PC-3 (cell line): ENCODE results near the gene NIN. TPM values are rescaled to one million over a fixed set of nuclear protein-coding genes. Genes with fewer than 3 reads are reported as not detected.

Experiments used
- ATAC-seq: fragments of 200-7000 bp; cut with Tn5 transposase; 2 replicates; pipeline ENCODE4 v1.9.1; 2020; ENCODE audit warnings: mild to moderate bottlenecking, moderate library complexity
- BruUV-seq: library from RNA; stranded (reverse); fragments of 400-500 nt; replicated peaks from 2 replicates; lab custom pipeline; 2021; lab: Mats Ljungman, UMichigan
- CTCF ChIA-PET: fragments of 300-600 bp; sonication (Branson Sonifier 250); formaldehyde crosslinking; loops from one replicate; lab custom pipeline; 2022; ENCODE audit warnings: antibody characterized with exemption; lab: Charles Lee
- POLR2A ChIA-PET: fragments of 300-600 bp; sonication (Branson Sonifier 250); formaldehyde crosslinking; loops from one replicate; lab custom pipeline; 2022; ENCODE audit warnings: antibody characterized with exemption; ENCODE audit not compliant: unreplicated experiment; lab: Charles Lee
- DNase-seq: peaks from one replicate; pipeline ENCODE4 v3.0.0-alpha.2; 2015
- H2AFZ ChIP-seq: fragments of 300-600 bp; sonication (generic); 2 replicates; pipeline ENCODE4 v1.6.0; 2016; ENCODE audit warnings: antibody characterized with exemption, low read length
- H3F3A ChIP-seq: fragments of 300-600 bp; sonication (generic); one replicate; pipeline ENCODE4 v1.6.0; 2017; ENCODE audit warnings: antibody characterized with exemption, low read length, control low read depth, mild to moderate bottlenecking; ENCODE audit not compliant: unreplicated experiment
- H3K27ac ChIP-seq: fragments of 300-600 bp; sonication (generic); 2 replicates; pipeline ENCODE4 v1.5.1; 2016; ENCODE audit warnings: mild to moderate bottlenecking, low read length
- H3K27me3 ChIP-seq: fragments of 300-600 bp; sonication (generic); 2 replicates; pipeline ENCODE4 v1.6.1; 2016; ENCODE audit warnings: low read length, mixed read lengths
- H3K36me3 ChIP-seq: fragments of 300-600 bp; sonication (generic); 2 replicates; pipeline ENCODE4 v1.6.1; 2016; ENCODE audit warnings: low read depth, mixed run types, low read length, mixed read lengths
- H3K4me1 ChIP-seq: fragments of 300-600 bp; sonication (generic); 2 replicates; pipeline ENCODE4 v1.5.1; 2016; ENCODE audit warnings: low read length; ENCODE audit not compliant: insufficient read depth
- H3K4me2 ChIP-seq: fragments of 300-600 bp; sonication (generic); 2 replicates; pipeline ENCODE4 v1.6.0; 2016; ENCODE audit warnings: low read length
- H3K4me3 ChIP-seq: fragments of 300-600 bp; sonication (generic); 2 replicates; pipeline ENCODE4 v1.5.1; 2016; ENCODE audit warnings: mild to moderate bottlenecking, low read length, mixed read lengths
- H3K79me2 ChIP-seq: fragments of 300-600 bp; sonication (generic); 2 replicates; pipeline ENCODE4 v1.6.1; 2017; ENCODE audit warnings: low read length, mixed read lengths
- H3K9ac ChIP-seq: fragments of 300-600 bp; sonication (generic); 2 replicates; pipeline ENCODE4 v1.6.0; 2016; ENCODE audit warnings: mild to moderate bottlenecking, low read length
- H3K9me2 ChIP-seq: fragments of 300-600 bp; sonication (generic); replicated peaks from 2 replicates; pipeline ENCODE4 v1.6.1; 2016; ENCODE audit warnings: mixed run types, low read length, mixed read lengths
- H3K9me3 ChIP-seq: fragments of 300-600 bp; sonication (generic); 2 replicates; pipeline ENCODE4 v1.6.1; 2016; ENCODE audit warnings: low read length, mixed read lengths
- H4K20me1 ChIP-seq: fragments of 300-600 bp; sonication (generic); 2 replicates; pipeline ENCODE4 v1.6.1; 2016; ENCODE audit warnings: low read length, mixed read lengths
- EZH2 ChIP-seq: fragments of 300-600 bp; sonication (generic); IDR thresholded peaks from one replicate; pipeline ENCODE4 v1.6.1; 2017; ENCODE audit warnings: antibody characterized with exemption, mild to moderate bottlenecking, low read length; ENCODE audit not compliant: unreplicated experiment
- EZH2phosphoT487 ChIP-seq: fragments of 300-600 bp; sonication (generic); IDR thresholded peaks from 2 replicates; pipeline ENCODE4 v1.6.1; 2018; ENCODE audit warnings: mild to moderate bottlenecking, antibody characterized with exemption, low read length, borderline replicate concordance
- intact Hi-C: fragments of 100-400 bp; cut with micrococcal nuclease; formaldehyde crosslinking; loops from 2 replicates; pipeline ENCODE4 v1.9.0; 2023
- total RNA-seq: library from RNA; depleted of rRNA; stranded (reverse); fragments of >200 nt; gene quantifications from 2 replicates; pipeline ENCODE4 v1.2.3, GENCODE V29; 2014
- TF ChIP-seq, protein P1 (sequence below): fragments of 300-600 bp; sonication (generic); conservative IDR thresholded peaks from 2 replicates; pipeline ENCODE4 v1.5.1; 2017; ENCODE audit warnings: antibody characterized with exemption, low read depth, mild to moderate bottlenecking, low read length

Gene NIN
- total RNA-seq, 1 experiment from 2014 or later = 34.3 TPM

DNA sequence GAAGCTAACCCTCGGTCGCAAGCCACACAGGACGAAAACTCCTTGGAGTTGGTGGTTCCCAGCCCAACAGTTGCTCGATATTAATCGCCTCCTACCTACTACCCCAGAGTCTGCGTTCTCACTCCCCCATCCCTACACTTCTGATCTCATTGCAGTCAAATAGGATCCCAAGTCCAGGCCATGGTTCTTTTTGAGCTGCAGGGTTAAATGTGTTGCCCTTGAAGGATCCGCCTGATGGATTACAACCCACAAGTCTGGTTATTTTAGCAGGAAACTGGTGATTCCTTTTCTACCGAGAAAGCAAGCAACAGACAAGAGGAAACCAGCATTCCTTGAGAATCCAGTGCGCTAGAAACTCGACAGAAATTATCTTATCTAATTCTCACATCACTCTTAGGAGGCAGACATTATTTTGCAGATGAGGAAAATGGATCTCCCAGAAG is 785 bp upstream of the NIN start:
- BruUV-seq = TSS peak; percentile 82
- Histone ChIP-seq H3K27ac (no peak overlapping the region), H3K79me2 (peaks cover 33% of the 10 kb centered on the region), H3F3A (no peaks in the 10 kb centered on the region), H2AFZ (peak overlapping the region; percentile 97), H3K4me3 (peak overlapping the region; percentile 86), H3K9me3 (no peaks in the 10 kb centered on the region), H3K4me2 (peak overlapping the region; percentile 98), H3K9me2 (no peaks in the 10 kb centered on the region), H4K20me1 (peaks cover 19% of the 10 kb centered on the region; the same call in 1 of the 2 replicates), H3K36me3 (no peaks in the 10 kb centered on the region; the same call in 1 of the 2 replicates), H3K4me1 (peaks cover 23% of the 10 kb centered on the region), H3K9ac (peak overlapping the region; percentile 64), H3K27me3 (no peaks in the 10 kb centered on the region)
- POLR2A ChIA-PET = interaction anchor here (0.5 to 1.2 kb wide), 3 partner anchors 12 to 38 kb away, joined by 3 to 5 read pairs (median 4); no protein-coding TSS in a partner anchor
- DNase-seq (no peak), ATAC-seq (no peak; the same call in 1 of the 2 replicates)
- CTCF ChIA-PET = interaction anchor here (0.6 to 0.8 kb wide), 2 partner anchors 29 to 86 kb away, joined by 3 read pairs; no protein-coding TSS in a partner anchor
- intact Hi-C loops = loop anchor here (1.0 to 2.0 kb wide), 2 partner anchors 29 to 45 kb away; no protein-coding TSS in a partner anchor
- no peak for TF ChIP-seq EZH2phosphoT487
- TF ChIP-seq, protein P1, sequence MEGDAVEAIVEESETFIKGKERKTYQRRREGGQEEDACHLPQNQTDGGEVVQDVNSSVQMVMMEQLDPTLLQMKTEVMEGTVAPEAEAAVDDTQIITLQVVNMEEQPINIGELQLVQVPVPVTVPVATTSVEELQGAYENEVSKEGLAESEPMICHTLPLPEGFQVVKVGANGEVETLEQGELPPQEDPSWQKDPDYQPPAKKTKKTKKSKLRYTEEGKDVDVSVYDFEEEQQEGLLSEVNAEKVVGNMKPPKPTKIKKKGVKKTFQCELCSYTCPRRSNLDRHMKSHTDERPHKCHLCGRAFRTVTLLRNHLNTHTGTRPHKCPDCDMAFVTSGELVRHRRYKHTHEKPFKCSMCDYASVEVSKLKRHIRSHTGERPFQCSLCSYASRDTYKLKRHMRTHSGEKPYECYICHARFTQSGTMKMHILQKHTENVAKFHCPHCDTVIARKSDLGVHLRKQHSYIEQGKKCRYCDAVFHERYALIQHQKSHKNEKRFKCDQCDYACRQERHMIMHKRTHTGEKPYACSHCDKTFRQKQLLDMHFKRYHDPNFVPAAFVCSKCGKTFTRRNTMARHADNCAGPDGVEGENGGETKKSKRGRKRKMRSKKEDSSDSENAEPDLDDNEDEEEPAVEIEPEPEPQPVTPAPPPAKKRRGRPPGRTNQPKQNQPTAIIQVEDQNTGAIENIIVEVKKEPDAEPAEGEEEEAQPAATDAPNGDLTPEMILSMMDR = no peak
- no peak for TF ChIP-seq EZH2

DNA sequence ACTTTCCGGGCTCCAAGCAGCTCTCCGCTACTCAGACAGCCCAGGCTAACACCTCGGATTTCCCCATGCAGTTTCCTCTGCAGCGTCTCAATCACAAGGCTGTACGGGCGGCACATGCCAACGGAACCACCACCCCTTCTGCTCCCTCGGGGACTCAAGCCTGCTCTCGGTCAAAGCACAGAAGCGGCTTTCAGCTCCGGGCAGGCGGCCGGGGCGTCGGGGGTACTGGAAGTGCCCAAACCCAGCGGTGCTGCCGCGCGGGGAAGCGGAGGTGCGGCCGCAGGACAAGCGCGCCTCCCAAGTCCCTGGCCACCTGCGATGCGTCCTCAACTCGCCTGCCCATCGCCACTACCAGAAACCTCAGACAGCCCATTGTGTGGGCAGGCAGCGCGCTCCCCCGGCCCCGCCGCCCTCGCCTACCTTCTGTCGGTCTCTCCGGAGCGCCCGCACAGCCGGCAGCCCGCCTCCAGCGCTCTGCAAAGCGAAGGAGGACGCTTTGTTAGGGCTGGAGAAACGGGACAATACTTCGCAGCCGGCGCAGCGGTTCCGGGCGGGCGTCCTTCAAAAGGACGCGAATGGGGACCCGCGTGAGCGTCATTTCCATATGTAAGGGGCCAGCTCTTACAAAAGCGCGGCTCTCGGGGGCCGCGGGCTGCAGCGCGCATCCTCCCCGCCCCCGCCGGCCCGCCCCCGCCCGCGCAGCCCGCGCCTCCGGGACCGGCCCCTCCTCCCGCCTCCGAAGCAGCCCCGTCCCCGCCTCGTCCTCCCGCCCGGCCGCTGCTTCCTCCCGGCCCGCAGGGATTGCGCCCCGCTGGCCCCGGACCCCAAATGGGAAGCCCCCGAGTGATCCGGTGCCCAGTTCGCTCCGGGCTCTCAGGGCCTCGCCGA is 674 bp downstream of the NIN start:
- H3K79me2 ChIP-seq = peaks cover 48% of the 10 kb centered on the region
- DNase-seq (peak; percentile 40), ATAC-seq (peak; percentile 41)
- peak overlapping the region; percentile 94 for H3K4me2 ChIP-seq
- intact Hi-C loops = loop anchor here (2.0 kb wide), 1 partner anchor 43 kb away; no protein-coding TSS in a partner anchor
- no peaks in the 10 kb centered on the region; the same call in 1 of the 2 replicates for H3K36me3 ChIP-seq
- no peak overlapping the region for H3K27ac ChIP-seq
- H3K9me2 ChIP-seq = no peaks in the 10 kb centered on the region
- H3K9me3 ChIP-seq = no peaks in the 10 kb centered on the region
- peak overlapping the region; percentile 63 for H3K9ac ChIP-seq
- BruUV-seq = no TSS peak
- peak overlapping the region; percentile 81 for H3K4me3 ChIP-seq
- no peak for TF ChIP-seq EZH2phosphoT487
- TF ChIP-seq, protein P1 = 0 out of 2 replicates have a peak, but pooled peaks have one; percentile 5
- H3K27me3 ChIP-seq = no peaks in the 10 kb centered on the region
- POLR2A ChIA-PET = interaction anchor here (0.6 to 1.2 kb wide), 10 partner anchors 10 to 162 kb away, joined by 3 to 5 read pairs (median 4); no protein-coding TSS in a partner anchor
- CTCF ChIA-PET = interaction anchor here (0.6 to 1.2 kb wide), 5 partner anchors 28 to 116 kb away, joined by 4 to 10 read pairs (median 6); no protein-coding TSS in a partner anchor
- peaks cover 23% of the 10 kb centered on the region for H3K4me1 ChIP-seq
- no peaks in the 10 kb centered on the region for H3F3A ChIP-seq
- H4K20me1 ChIP-seq = peaks cover 19% of the 10 kb centered on the region; the same call in 1 of the 2 replicates
- peak overlapping the region; percentile 77 for H2AFZ ChIP-seq
